HG03103 (cell line): ENCODE measurements around the gene VSIG10L.
A peak's percentile ranks its signal among the peaks of the same experiment; 100 is the strongest.

Experiments used
- ATAC-seq: cut with Tn5 transposase; IDR thresholded peaks from one replicate; pipeline ENCODE4 v1.9.1; 2021; ENCODE audit warnings: low read depth; ENCODE audit not compliant: unreplicated experiment

VSIG10L gene

GRCh38 chr19:51339687-51340656 lies 2.0 kb downstream of the VSIG10L start:
- ATAC-seq, result peak; percentile 57

- ATAC-seq, result peak; percentile 2
These were observed 2.6 kb downstream of the VSIG10L start for GRCh38 chr19:51339313-51339686.

GRCh38 chr19:51338563-51339312 lies 3.2 kb downstream of the VSIG10L start:
- ATAC-seq, result no peak

- no peak for ATAC-seq
These were observed 3.9 kb downstream of the VSIG10L start for GRCh38 chr19:51337861-51338562.

- no peak for ATAC-seq
These were observed 4.6 kb downstream of the VSIG10L start for GRCh38 chr19:51337141-51337860.

- ATAC-seq, result no peak
These were observed 8.0 kb downstream of the VSIG10L start for GRCh38 chr19:51333836-51334460.

- ATAC-seq, result no peak
These were observed 10.2 kb downstream of the VSIG10L start for GRCh38 chr19:51331716-51332115.

GRCh38 chr19:51331193-51331592 lies 10.7 kb downstream of the VSIG10L start:
- ATAC-seq, result no peak

- ATAC-seq, result no peak
These were observed 11.6 kb downstream of the VSIG10L start for GRCh38 chr19:51330366-51330765.

GRCh38 chr19:51329411-51329810 lies 12.5 kb downstream of the VSIG10L start:
- ATAC-seq, result no peak

- no peak for ATAC-seq
These were observed 14.6 kb downstream of the VSIG10L start for GRCh38 chr19:51327066-51328001.

- no peak for ATAC-seq
These were observed 15.5 kb downstream of the VSIG10L start for GRCh38 chr19:51326216-51327065.

GRCh38 chr19:51325161-51325976 lies 16.6 kb downstream of the VSIG10L start:
- ATAC-seq, result no peak

GRCh38 chr19:51324167-51324481 lies 17.8 kb downstream of the VSIG10L start:
- no peak for ATAC-seq

- no peak for ATAC-seq
These were observed 18.3 kb downstream of the VSIG10L start for GRCh38 chr19:51323481-51324166.

GRCh38 chr19:51321799-51322198 lies 20.1 kb downstream of the VSIG10L start:
- no peak for ATAC-seq

- ATAC-seq, result no peak
These were observed 21.7 kb downstream of the VSIG10L start for GRCh38 chr19:51320280-51320657.
